ENCODE data around the gene PAPSS2. TPM values are rescaled to one million over a fixed set of nuclear protein-coding genes. Genes with fewer than 3 reads are reported as not detected.

Gene PAPSS2
- total RNA-seq, 1 donor: 81.8 TPM

- Histone ChIP-seq H3K9me3 (ENCODE audit: low read depth, low read length) (no peaks in the 10 kb centered on the region), H2AFZ (ENCODE audit: low read length) (no peak overlapping the region), H4K20me1 (ENCODE audit: insufficient read depth, low read length) (no peaks in the 10 kb centered on the region), H3K4me1 (ENCODE audit: insufficient read depth, low read length) (peaks cover 1% of the 10 kb centered on the region), H3K4me2 (ENCODE audit: insufficient read depth, low read length) (no peak overlapping the region), H3K27ac (ENCODE audit: low read depth, low read length) (no peak overlapping the region), H3K79me2 (ENCODE audit: insufficient read depth, low read length) (peaks cover 12% of the 10 kb centered on the region), H3K36me3 (ENCODE audit: insufficient read depth, low read length) (peaks cover 13% of the 10 kb centered on the region), H3K27me3 (ENCODE audit: insufficient read depth, low read length) (no peaks in the 10 kb centered on the region), H3K4me3 (ENCODE audit: insufficient read depth, low read length) (no peak overlapping the region)
- no peak for DNase-seq (ENCODE audit: insufficient read length, low spot score, missing footprints)
- TF ChIP-seq CTCF (IDR thresholded peaks at IDR 0.05; ENCODE audit: extremely low read depth, low read depth, low read length): no peak
These were observed 121.9 kb downstream of the PAPSS2 start for GRCh38 chr10:87781545-87781944.

DNA sequence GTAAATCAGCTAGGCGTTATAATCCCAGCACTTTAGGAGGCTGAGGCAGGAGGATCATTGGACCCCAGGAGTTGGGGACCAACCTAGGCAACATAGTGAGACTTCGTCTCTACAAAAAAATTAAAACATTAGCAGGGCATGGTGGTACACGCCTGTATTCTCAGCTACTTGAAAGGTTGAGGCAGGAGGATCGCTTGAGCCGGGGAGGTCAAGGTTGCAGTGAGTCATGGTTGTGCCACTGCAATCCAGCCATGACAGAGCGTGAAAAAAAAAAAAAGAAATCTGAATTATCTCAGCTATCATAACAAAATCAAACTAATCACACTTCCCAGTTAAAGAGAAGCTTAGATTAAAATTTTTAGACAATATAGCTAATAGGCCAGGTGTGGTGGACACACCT, 123.0 kb downstream of the PAPSS2 start:
- no peak overlapping the region for H3K27ac ChIP-seq (ENCODE audit: low read depth, low read length)
- peaks cover 17% of the 10 kb centered on the region for H3K36me3 ChIP-seq (ENCODE audit: insufficient read depth, low read length)
- no peaks in the 10 kb centered on the region for H3K9me3 ChIP-seq (ENCODE audit: low read depth, low read length)
- H3K4me3 ChIP-seq (ENCODE audit: insufficient read depth, low read length): no peak overlapping the region
- no peak for DNase-seq (ENCODE audit: insufficient read length, low spot score, missing footprints)
- no peaks in the 10 kb centered on the region for H3K27me3 ChIP-seq (ENCODE audit: insufficient read depth, low read length)
- no peaks in the 10 kb centered on the region for H3K4me1 ChIP-seq (ENCODE audit: insufficient read depth, low read length)
- H4K20me1 ChIP-seq (ENCODE audit: insufficient read depth, low read length): no peaks in the 10 kb centered on the region
- H3K79me2 ChIP-seq (ENCODE audit: insufficient read depth, low read length): peaks cover 12% of the 10 kb centered on the region
- no peak for TF ChIP-seq CTCF (IDR thresholded peaks at IDR 0.05; ENCODE audit: extremely low read depth, low read depth, low read length)
- H2AFZ ChIP-seq (ENCODE audit: low read length): no peak overlapping the region
- H3K4me2 ChIP-seq (ENCODE audit: insufficient read depth, low read length): no peak overlapping the region

- no peaks in the 10 kb centered on the region for H4K20me1 ChIP-seq (ENCODE audit: insufficient read depth, low read length)
- no peak overlapping the region for H3K4me2 ChIP-seq (ENCODE audit: insufficient read depth, low read length)
- H2AFZ ChIP-seq (ENCODE audit: low read length): no peak overlapping the region
- H3K9me3 ChIP-seq (ENCODE audit: low read depth, low read length): no peaks in the 10 kb centered on the region
- no peaks in the 10 kb centered on the region for H3K4me1 ChIP-seq (ENCODE audit: insufficient read depth, low read length)
- TF ChIP-seq CTCF (IDR thresholded peaks at IDR 0.05; ENCODE audit: extremely low read depth, low read depth, low read length): no peak
- H3K36me3 ChIP-seq (ENCODE audit: insufficient read depth, low read length): peaks cover 26% of the 10 kb centered on the region
- no peak overlapping the region for H3K27ac ChIP-seq (ENCODE audit: low read depth, low read length)
- no peak for DNase-seq (ENCODE audit: insufficient read length, low spot score, missing footprints)
- H3K27me3 ChIP-seq (ENCODE audit: insufficient read depth, low read length): no peaks in the 10 kb centered on the region
- no peak overlapping the region for H3K4me3 ChIP-seq (ENCODE audit: insufficient read depth, low read length)
- peaks cover 4% of the 10 kb centered on the region for H3K79me2 ChIP-seq (ENCODE audit: insufficient read depth, low read length)
These were observed 126.7 kb downstream of the PAPSS2 start for GRCh38 chr10:87786421-87786820.

DNA sequence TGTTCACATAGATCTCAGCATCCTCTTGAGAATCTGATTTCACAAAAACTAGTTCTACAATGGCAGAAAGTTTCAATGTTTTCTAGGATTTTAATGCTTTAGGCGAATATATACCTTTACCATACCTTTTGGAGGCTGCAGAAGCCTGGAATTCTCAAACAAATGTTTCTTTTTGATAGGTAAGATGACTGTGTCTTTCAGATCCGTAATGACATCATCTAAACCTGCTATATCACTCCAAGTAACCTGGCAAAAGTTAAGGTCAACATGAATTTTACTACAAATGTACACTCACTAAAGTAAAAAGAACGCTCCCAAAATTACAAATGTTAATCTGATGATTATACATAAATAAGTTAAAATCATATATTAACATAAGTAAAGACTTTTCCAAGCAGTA, 130.5 kb downstream of the PAPSS2 start:
- H3K36me3 ChIP-seq (ENCODE audit: insufficient read depth, low read length): peaks cover 22% of the 10 kb centered on the region
- H3K9me3 ChIP-seq (ENCODE audit: low read depth, low read length): no peaks in the 10 kb centered on the region
- H3K27ac ChIP-seq (ENCODE audit: low read depth, low read length): no peak overlapping the region
- H4K20me1 ChIP-seq (ENCODE audit: insufficient read depth, low read length): no peaks in the 10 kb centered on the region
- no peak for DNase-seq (ENCODE audit: insufficient read length, low spot score, missing footprints)
- no peak overlapping the region for H3K4me2 ChIP-seq (ENCODE audit: insufficient read depth, low read length)
- TF ChIP-seq CTCF (IDR thresholded peaks at IDR 0.05; ENCODE audit: extremely low read depth, low read depth, low read length): no peak
- H2AFZ ChIP-seq (ENCODE audit: low read length): no peak overlapping the region
- H3K4me3 ChIP-seq (ENCODE audit: insufficient read depth, low read length): no peak overlapping the region
- H3K79me2 ChIP-seq (ENCODE audit: insufficient read depth, low read length): peaks cover 31% of the 10 kb centered on the region
- no peaks in the 10 kb centered on the region for H3K27me3 ChIP-seq (ENCODE audit: insufficient read depth, low read length)
- no peaks in the 10 kb centered on the region for H3K4me1 ChIP-seq (ENCODE audit: insufficient read depth, low read length)
